NCI-H2196 treated with DMSO at 0.1 percent for 48 hours (cell line): ENCODE results near the gene RAPGEF2.
A peak's percentile ranks its signal among the peaks of the same experiment; 100 is the strongest.
"Not testable (repeated sequence)": the region's sequence is repeated elsewhere in the genome, so short reads cannot be mapped to it uniquely, and the experiment has no call there.

Source experiments
- DNase-seq: peaks from one replicate; lab custom pipeline; 2025; ENCODE audit not compliant: unreplicated experiment; lab: John Stamatoyannopoulos, UW

Gene RAPGEF2

GRCh38 chr4:159102622-159103383 is at the start of gene RAPGEF2:
RAPGEF2 (plus strand) TSS chr4:159103079; CDS start chr4:159104163, 1,084 bp downstream.
- peak; percentile 72 for DNase-seq

- no peak for DNase-seq
Measured at GRCh38 chr4:159055833-159056232, 47.0 kb upstream of the RAPGEF2 start.

DNA sequence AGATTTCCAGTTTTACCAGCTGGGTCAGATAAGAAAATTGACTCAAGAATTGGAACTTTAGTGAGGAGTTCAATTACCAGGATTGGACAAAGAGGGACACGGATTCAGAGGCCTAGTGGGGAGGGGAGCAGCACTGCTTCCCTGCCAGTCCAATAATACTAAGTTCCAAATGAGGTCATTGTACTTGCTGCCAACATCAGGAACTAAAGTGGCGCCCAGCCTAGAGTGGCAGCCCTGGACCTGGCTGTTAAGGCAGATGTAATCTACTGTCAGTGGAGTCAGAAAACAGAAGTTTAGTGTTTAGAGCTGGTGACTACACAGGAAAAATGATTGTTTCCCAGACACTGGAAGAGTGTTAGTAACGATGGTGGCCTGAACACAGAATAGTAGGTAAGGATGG is 42.7 kb upstream of the RAPGEF2 start:
- no peak for DNase-seq

DNA sequence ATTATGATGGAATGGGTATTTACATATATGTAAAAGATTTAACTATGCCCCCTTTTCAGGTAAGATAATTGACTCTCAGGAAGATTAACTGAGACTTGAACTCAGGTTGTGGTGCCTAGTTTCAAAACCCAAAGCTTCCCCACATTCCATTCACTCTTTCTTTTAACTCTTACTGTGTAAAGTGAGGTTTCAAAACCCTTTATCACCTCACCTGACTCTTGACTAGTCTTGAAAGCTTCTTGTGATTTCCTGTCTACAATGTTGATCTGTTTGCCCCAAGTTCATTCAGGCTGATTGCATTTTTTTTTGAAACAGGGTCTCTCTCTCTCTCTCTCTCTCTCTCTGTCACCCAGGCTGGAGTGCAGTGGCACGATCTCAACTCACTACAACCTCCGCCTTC is 40.5 kb upstream of the RAPGEF2 start:
- DNase-seq = no peak

DNA sequence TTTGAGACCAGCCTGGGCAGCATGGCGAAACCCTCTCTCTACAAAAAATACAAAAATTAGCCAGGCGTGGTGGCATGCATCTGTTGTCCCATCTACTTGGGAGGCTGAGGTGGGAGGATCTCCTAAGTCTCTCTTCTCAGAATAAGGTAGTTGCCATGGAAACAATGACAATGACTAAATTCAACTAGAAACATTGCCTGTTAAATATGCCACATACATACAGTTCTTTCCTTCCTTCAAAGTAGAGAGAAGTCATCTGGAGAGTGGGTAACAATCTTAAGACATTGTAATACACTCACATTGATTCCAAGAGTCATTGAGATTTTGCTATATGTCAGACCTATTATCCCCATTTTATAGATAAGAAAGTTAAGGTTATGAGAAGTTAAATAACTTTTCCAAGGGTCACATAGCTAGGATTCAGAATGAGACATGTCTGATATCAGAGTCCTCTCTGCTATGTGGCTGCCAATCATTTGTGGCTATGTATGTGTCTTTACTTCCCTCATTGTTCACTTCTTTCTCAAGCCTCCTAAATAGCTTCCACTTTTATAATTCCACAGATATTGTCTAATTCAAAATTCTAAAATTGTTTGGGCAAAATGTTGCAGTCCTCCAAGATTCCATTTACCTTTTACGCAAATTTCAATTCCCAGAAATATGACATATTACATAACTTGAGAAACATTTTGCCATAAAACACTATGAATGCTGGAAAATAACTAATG is 37.2 kb upstream of the RAPGEF2 start:
- no peak for DNase-seq

GRCh38 chr4:159068139-159068538 is 34.7 kb upstream of the RAPGEF2 start:
- not testable (repeated sequence) for DNase-seq

GRCh38 chr4:159069922-159070321 is 33.0 kb upstream of the RAPGEF2 start:
- DNase-seq = no peak

DNA sequence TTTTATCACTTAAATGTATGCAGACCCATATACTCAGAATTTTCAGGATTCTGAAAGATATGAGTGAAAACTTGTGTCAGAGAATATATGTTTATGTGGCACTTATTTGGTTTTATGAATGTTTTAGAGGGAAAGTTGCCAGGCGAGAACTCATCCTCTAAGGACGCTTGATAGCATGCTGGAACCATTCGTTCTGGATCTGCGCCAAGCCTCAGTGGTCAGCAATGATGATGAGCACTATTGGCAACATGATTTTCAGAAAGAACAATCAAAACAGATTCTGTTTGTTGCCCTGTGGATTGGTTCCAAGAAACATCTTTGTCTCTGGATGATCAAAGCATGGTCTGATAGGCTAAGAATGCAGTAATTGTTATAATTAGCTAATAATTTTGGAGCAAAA is 32.1 kb upstream of the RAPGEF2 start:
- DNase-seq = no peak

DNA sequence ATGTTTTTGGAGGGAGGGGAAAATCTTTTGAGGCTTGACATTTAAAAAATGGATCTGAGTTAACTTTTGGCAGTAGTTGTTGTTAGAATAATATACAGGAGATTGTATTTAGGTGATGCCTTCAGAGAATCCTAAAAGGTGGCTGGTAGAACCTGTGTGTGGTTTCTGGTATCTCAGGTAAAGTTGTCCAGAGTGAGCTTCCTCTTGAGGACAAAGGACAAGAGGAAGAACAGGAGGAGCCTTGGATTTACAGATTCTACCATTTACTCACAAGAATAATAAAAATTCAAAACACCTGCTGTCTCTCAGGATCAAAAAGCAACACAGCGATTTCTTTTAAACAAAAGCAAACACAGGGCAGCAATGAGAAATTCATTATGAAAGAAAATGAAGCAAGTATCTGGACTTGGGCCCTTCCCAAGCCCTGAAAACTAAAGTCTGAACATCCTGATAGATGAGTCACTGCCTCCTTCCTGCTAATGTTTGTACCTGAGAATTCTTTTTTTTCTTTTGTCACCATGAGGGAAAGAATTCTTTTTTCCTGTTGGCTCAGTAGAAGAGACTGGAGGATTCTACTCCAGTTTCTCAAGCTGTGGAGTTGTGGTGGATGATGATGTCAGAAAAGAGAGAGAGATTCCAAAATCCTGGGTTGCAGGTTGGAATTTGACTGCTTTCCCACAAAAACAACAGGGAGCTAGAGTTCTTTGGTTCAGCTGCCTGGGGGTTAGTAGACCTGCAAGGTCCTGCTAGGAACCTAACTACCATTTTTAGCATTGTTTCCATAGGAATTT is 31.5 kb upstream of the RAPGEF2 start:
- DNase-seq = no peak

DNA sequence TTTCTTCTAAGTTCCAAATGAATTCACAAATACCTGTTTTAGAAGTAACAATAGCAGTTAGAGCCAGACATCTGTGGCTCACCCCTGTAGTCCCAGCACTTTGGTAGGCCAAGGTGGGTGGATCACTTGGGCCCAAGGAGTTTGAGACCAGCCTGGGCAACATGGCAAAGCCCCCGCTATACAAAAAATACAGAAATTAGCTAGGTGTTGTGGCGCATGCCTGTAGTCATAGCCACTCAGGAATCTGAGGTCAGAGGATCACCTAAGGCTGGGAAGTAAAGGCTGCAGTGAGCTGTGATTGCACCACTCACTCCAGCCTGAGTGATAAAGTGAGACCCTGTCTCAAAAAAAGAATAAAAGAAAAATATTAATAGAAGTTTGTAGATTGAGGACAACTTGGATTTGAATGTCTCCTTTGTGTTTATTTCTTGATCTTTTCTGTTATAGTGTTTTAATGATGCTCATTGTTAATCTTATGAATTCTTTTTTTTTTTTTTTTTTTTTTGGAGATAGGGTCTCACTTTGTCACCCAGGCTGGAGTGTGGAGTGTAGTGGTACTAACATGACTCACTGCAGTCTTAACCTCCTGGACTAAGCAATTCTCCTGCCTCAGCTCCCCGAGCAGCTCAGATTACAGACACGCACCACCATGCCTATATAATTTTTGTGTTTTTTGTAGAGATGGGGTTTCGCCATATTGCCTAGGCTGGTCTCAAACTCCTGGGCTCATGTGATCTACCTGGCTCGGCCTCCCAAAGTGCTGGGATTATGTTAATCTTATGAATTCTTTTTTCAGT is 30.7 kb upstream of the RAPGEF2 start:
- DNase-seq = no peak

DNA sequence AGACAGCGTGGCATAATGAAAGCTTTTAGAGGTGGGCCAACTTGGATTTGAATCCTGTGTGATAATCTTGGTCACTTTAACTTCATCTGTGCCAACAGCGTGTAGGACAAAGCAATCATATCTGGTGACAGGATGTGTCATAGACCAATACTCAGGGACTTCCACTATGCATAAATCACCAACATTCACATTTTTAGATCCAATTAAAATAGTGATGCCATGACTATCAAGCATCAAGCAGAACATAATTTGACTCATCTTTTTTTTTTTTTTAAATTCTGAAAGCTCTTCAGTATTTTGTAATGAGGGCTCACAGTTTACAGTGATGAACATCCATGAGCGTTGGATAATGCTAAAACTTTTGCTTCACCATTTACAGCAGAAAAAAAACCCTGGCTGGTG is 27.3 kb upstream of the RAPGEF2 start:
- DNase-seq = no peak

DNA sequence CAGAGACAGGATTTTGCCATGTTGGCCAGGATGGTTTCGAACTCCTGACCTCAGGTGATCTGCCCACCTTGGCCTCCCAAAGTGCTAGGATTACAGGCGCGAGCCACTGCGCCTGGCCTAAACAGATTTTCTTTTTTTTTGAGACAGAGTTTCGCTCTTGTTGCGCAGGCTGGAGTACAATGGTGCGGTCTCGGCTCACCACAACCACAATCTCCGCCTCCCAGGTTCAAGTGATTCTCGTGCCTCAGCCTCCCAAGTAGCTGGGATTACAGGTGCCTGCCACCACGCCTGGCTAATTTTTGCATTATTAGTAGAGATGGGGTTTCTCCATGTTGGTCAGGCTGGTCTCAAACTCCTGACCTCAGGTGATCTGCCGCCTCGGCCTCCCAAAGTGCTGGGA is 25.9 kb upstream of the RAPGEF2 start:
- not testable (repeated sequence) for DNase-seq

- peak; percentile 7 for DNase-seq
Measured at GRCh38 chr4:159077702-159078495, 25.0 kb upstream of the RAPGEF2 start.

DNA sequence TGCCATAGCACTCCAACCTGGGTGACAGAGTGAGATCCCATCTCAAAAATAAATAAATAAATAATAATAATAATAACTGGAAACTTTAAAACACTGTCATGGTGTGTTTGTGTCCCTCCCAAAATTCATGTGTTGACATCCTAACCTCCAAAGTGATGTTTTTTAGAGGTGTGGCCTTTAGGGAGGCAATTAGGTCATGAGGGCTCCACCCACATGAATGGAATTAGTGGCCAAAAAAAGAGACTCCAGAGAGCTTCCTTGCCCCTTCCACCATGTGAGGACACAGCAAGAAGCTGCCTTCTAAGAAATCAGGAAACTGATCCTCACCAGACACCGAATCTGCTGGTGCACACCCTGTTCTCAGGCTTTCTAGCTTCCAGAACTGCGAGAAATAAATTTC is 23.8 kb upstream of the RAPGEF2 start:
- no peak for DNase-seq

GRCh38 chr4:159086606-159087005 is 16.3 kb upstream of the RAPGEF2 start:
- no peak for DNase-seq

DNA sequence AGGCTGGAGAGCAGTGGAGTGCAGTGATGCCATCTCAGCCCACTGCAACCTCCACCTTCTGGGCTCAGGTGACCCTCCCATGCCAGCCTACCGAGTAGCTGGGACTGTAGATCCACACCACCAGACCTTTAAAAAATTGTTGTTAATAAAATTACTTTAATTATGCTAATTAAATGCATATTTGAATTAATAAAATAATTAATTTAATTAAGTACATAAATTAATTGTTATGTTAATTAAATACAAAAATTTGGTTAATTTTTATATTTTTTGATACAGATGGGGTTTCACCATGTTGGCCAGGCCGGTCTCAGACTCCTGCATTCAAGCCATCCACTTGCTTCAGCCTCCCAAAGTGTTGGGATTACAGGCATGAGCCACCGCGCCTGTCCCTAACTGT is 12.6 kb upstream of the RAPGEF2 start:
- DNase-seq = no peak

- not testable (repeated sequence) for DNase-seq
Measured at GRCh38 chr4:159094156-159094555, 8.7 kb upstream of the RAPGEF2 start.

- DNase-seq = no peak
Measured at GRCh38 chr4:159096434-159096833, 6.4 kb upstream of the RAPGEF2 start.

DNA sequence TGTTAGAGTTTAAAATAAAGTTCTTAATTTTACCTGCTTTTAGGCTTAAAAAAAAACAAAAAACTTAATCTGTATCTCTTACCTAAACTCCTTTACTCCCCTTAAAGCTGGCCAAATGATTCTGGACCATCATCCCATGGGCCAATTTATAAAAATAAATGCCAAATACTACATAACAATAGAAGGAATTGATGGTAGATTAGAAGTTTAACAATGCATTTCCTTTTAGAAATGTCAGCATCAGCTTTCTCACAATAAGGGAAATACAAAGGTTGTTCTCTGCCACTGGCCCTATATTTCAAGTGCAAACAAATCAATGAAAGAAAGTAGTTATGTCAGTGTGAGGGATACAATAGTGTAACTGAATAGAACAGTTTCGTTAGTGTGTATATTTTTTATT is 5.7 kb upstream of the RAPGEF2 start:
- no peak for DNase-seq

DNA sequence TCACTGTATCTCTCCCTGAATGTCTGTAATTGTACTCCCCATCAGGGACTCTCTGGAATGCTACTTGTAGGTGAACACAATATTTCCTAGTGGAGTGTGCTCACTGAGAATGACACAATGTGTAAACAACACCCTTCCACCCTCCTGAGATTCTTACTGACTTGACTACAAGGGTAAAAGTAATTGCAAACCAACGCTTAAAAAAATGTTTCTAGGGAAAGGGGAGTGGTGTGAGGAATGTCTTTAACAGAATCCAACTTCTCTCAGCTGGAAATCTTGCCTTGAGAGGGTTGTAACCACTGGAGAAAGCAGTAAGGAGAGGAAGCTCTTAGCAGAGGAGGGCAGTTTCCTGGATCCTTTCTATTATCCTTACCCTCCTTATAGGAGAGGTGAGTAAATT is 5.1 kb upstream of the RAPGEF2 start:
- DNase-seq = no peak
